Esophagus muscularis mucosa (tissue), 4 donors: Measurements from ENCODE around the gene GATAD1. TPM values are rescaled to one million over a fixed set of nuclear protein-coding genes. Genes with fewer than 3 reads are reported as not detected.

ENCODE experiments used
- DNase-seq: peaks from one replicate; pipeline ENCODE4 v3.0.0-alpha.2; 2017; ENCODE audit errors: extremely low spot score
- H3K27ac ChIP-seq, 4 donors: fragments of 200-600 bp; sonication (generic); replicated peaks in 1 of 4; 1 replicate in 3 of 4; 2 replicates in 1 of 4; pipeline ENCODE4 v1.5.1; 2016 to 2019; ENCODE audit warnings: mild to moderate bottlenecking in 1 of 4
- H3K27me3 ChIP-seq, 4 donors: fragments of 200-600 bp; sonication (generic); one replicate each; pipeline versions ENCODE4 v1.5.1 to v1.6.0; 2016 to 2019
- H3K36me3 ChIP-seq, 4 donors: fragments of 200-600 bp; sonication (generic); one replicate each; pipeline ENCODE4 v1.5.1; 2016 to 2019
- H3K4me1 ChIP-seq, 4 donors: fragments of 200-600 bp; sonication (generic); one replicate each; pipeline ENCODE4 v1.5.1; 2016 to 2019
- H3K4me3 ChIP-seq, 4 donors: fragments of 200-600 bp; sonication (generic); 1 replicate in 2 of 4; 2 replicates in 2 of 4; pipeline ENCODE4 v1.5.1; 2016 to 2019; ENCODE audit warnings: mild to moderate bottlenecking in 4 of 4, moderate library complexity in 1 of 4
- H3K9me3 ChIP-seq, 4 donors: fragments of 200-600 bp; sonication (generic); 1 replicate in 3 of 4; 2 replicates in 1 of 4; pipeline ENCODE4 v1.5.1; 2016 to 2019
- EP300 ChIP-seq: sonication (generic); formaldehyde crosslinking; IDR thresholded peaks from one replicate; pipeline ENCODE4 v1.6.1; 2017; ENCODE audit warnings: antibody characterized with exemption
- POLR2A ChIP-seq: fragments of 450-650 bp; IDR thresholded peaks from one replicate; pipeline ENCODE4 v1.6.1; 2017; ENCODE audit warnings: antibody characterized with exemption, moderate library complexity, mild to moderate bottlenecking, low read depth
- POLR2AphosphoS5 ChIP-seq, 2 donors: sonication (generic); formaldehyde crosslinking; IDR thresholded peaks; one replicate each; pipeline ENCODE4 v1.6.1; 2017; ENCODE audit warnings: antibody characterized with exemption in 2 of 2
- whole genome bisulfite sequencing: methylation state at CpG from one replicate; pipeline ENCODE4 v1.1.5; 2018; 5-methylcytosine and 5-hydroxymethylcytosine counted together
- intact Hi-C: fragments of 100-400 bp; cut with DNase I; formaldehyde crosslinking; loops from one replicate; pipeline ENCODE4 v1.15.1; 2023
- total RNA-seq, 4 donors: library from RNA; depleted of rRNA; stranded (reverse); fragments of >200 nt; gene quantifications; one replicate each; pipeline versions ENCODE4 v1.1.0 to v1.2.1, GENCODE V29; 2016
- TF ChIP-seq, protein P1 (sequence below), 3 experiments: fragments of 200-600 bp in 2 of 3; fragments of 450-650 bp in 1 of 3; sonication (generic) in 2 of 3; IDR thresholded peaks; one replicate each; pipeline ENCODE4 v1.5.1; 2017 to 2019; ENCODE audit warnings: antibody characterized with exemption in 3 of 3, mild to moderate bottlenecking in 2 of 3, moderate library complexity in 1 of 3

Gene GATAD1
- total RNA-seq, 4 donors from 2014 or later: 28.2 to 38.6 (median 35.7) TPM

DNA sequence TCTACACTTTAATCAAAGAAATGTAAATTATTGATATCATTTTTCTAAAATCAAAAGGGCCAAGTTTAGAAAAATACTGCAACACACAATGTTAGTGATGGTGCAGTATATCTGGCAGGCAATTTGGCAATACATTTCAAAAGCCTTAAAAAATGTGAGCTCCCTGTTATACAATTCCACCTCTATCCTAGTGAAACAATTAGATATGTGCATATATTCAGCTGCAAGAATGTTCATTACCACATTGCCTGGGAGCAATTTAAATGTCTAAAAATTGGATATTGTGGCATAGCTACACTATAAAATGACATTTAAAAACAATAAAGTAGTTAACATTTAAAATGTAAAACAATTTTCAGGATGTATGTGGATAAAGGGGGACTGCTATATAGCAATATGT is 40.5 kb downstream of the GATAD1 start:
- intact Hi-C loops: no loop called here
- no peak overlapping the region for H3K27ac ChIP-seq
- H3K4me1 ChIP-seq: no peaks in the 10 kb centered on the region
- no peak for TF ChIP-seq EP300
- no peak for TF ChIP-seq POLR2A
- TF ChIP-seq, protein P1, sequence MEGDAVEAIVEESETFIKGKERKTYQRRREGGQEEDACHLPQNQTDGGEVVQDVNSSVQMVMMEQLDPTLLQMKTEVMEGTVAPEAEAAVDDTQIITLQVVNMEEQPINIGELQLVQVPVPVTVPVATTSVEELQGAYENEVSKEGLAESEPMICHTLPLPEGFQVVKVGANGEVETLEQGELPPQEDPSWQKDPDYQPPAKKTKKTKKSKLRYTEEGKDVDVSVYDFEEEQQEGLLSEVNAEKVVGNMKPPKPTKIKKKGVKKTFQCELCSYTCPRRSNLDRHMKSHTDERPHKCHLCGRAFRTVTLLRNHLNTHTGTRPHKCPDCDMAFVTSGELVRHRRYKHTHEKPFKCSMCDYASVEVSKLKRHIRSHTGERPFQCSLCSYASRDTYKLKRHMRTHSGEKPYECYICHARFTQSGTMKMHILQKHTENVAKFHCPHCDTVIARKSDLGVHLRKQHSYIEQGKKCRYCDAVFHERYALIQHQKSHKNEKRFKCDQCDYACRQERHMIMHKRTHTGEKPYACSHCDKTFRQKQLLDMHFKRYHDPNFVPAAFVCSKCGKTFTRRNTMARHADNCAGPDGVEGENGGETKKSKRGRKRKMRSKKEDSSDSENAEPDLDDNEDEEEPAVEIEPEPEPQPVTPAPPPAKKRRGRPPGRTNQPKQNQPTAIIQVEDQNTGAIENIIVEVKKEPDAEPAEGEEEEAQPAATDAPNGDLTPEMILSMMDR (IDR thresholded peaks at IDR 0.05): no peak
- TF ChIP-seq POLR2AphosphoS5 (IDR thresholded peaks at IDR 0.05): no peak
- no peak for DNase-seq
- H3K36me3 ChIP-seq: peaks cover 37 to 88% (median 67%) of the 10 kb centered on the region in 4 donors
- H3K27me3 ChIP-seq: no peaks in the 10 kb centered on the region
- H3K9me3 ChIP-seq: no peaks in the 10 kb centered on the region
- no peak overlapping the region for H3K4me3 ChIP-seq

DNA sequence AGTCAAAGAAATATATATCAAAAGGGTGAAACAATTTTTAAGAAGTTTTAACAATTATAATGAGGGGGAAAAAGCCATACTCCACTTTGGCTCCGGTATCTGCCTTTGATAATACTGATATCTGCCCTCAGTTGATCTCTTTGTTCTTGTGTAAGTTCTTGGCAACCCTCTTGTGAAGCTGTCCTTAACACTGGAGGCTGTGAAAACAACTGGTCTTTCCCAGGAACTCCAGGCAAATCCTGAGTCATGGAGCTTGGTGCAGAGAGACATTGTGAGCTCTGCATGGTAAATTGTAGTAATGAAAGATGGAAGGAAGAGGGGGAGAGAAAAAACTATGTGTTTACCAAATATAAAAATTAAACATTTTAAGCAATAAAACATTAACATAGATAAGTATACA is 42.4 kb downstream of the GATAD1 start:
- WGBS: 90% methylated on average over 1 of the region's 1 CpG
- DNase-seq: no peak
- no peak overlapping the region for H3K27ac ChIP-seq
- H3K9me3 ChIP-seq: no peaks in the 10 kb centered on the region
- TF ChIP-seq POLR2A (no peak), EP300 (no peak), POLR2AphosphoS5 (IDR thresholded peaks at IDR 0.05) (no peak)
- TF ChIP-seq, protein P1 (IDR thresholded peaks at IDR 0.05): no peak
- peaks cover 53 to 98% (median 84%) of the 10 kb centered on the region in 4 donors for H3K36me3 ChIP-seq
- H3K4me3 ChIP-seq: no peak overlapping the region
- no peaks in the 10 kb centered on the region for H3K27me3 ChIP-seq
- H3K4me1 ChIP-seq: no peaks in the 10 kb centered on the region
- intact Hi-C loops: no loop called here

DNA sequence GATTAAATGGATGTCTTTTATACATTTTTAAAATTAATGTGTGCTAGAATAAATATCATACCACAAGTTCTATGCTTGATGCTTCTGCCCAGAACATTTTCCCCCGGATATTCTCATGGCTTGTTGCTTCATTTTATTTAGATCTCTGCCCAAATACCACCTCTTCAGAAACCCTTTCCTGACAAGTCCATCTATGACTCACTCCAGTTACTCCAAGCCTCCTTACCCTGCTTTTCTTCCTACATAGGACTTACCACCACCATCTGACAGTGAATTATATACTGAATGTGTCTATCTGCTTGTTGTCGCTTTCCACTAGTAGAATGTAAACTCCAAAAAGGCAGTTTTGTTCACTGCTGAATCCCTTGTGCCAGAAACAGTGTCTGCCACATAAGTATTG is 49.6 kb downstream of the GATAD1 start:
- no peak overlapping the region for H3K27ac ChIP-seq
- H3K36me3 ChIP-seq: peaks cover 56 to 96% (median 81%) of the 10 kb centered on the region in 4 donors
- no peaks in the 10 kb centered on the region for H3K27me3 ChIP-seq
- WGBS: 91% methylated on average over 2 of the region's 2 CpGs
- no peaks in the 10 kb centered on the region for H3K4me1 ChIP-seq
- no peak overlapping the region for H3K4me3 ChIP-seq
- TF ChIP-seq, protein P1 (IDR thresholded peaks at IDR 0.05): no peak
- TF ChIP-seq EP300: no peak
- no peak for TF ChIP-seq POLR2A
- no peak for TF ChIP-seq POLR2AphosphoS5 (IDR thresholded peaks at IDR 0.05)
- intact Hi-C loops: no loop called here
- DNase-seq: no peak
- H3K9me3 ChIP-seq: no peaks in the 10 kb centered on the region

DNA sequence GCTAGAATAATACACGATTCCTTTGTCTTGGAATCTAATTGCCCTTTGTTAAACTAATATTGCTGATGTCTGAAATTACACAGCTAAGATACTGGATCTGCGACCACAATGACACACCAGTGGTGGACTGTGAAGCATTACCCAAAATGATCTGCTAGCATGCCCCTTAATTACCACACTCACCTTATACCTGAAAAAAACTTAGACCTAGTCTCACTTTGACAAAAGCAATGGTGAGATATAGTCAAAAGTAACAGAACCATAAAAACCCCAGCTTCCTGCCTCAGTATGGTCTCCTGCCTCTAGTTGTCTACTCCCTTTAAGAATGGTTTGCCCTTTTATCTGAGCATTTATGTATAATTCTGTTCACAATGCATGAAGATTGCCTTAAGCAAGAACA is 51.3 kb downstream of the GATAD1 start:
- intact Hi-C loops: no loop called here
- no peak for DNase-seq
- Histone ChIP-seq H3K9me3 (no peaks in the 10 kb centered on the region), H3K4me3 (no peak overlapping the region), H3K27me3 (no peaks in the 10 kb centered on the region), H3K36me3 (peaks cover 53 to 94% (median 80%) of the 10 kb centered on the region in 4 donors), H3K27ac (no peak overlapping the region), H3K4me1 (no peaks in the 10 kb centered on the region)
- TF ChIP-seq POLR2AphosphoS5 (IDR thresholded peaks at IDR 0.05) (no peak), EP300 (no peak), POLR2A (no peak)
- TF ChIP-seq, protein P1 (IDR thresholded peaks at IDR 0.05): no peak
- 97% methylated on average over 2 of the region's 2 CpGs for WGBS

DNA sequence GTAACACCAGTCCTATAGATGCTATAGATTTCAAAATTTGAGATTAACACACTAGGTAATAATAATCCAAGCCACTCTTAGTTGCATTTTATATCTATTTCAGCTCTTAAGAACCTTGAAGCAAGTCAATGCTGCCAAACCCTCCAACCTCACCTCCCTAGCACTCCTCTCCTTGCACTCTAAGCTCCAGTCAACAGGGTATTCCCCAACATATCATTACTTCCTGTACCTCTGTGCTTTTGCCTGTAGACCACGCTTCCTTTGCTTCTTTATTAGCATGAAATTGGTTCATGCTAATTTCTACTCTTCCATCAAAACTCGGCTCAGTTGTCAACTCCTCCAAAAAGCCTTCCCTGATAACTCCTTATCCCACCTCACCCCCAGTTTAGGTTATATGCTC is 56.5 kb downstream of the GATAD1 start:
- WGBS: 96% methylated on average over 2 of the region's 2 CpGs
- Histone ChIP-seq H3K27ac (no peak overlapping the region), H3K36me3 (peaks cover 39 to 99% (median 82%) of the 10 kb centered on the region in 4 donors), H3K9me3 (no peaks in the 10 kb centered on the region), H3K4me1 (no peaks in the 10 kb centered on the region), H3K4me3 (no peak overlapping the region), H3K27me3 (no peaks in the 10 kb centered on the region)
- intact Hi-C loops: loop anchor here (10.0 kb wide), 1 partner anchor 289 kb away; no protein-coding TSS in a partner anchor
- TF ChIP-seq POLR2AphosphoS5 (IDR thresholded peaks at IDR 0.05) (no peak), EP300 (no peak), POLR2A (no peak)
- TF ChIP-seq, protein P1 (IDR thresholded peaks at IDR 0.05): no peak
- no peak for DNase-seq
